HepG2 (cell line): ENCODE results near the gene PLIN4. TPM values are rescaled to one million over a fixed set of nuclear protein-coding genes. Genes with fewer than 3 reads are reported as not detected.
A peak's percentile ranks its signal among the peaks of the same experiment; 100 is the strongest.

Experiments
- BORCS8-MEF2B ChIP-seq: sonication (generic); formaldehyde crosslinking; IDR thresholded peaks from 2 replicates; pipeline ENCODE4 v1.8.0; 2022; ENCODE audit warnings: mild to moderate bottlenecking, missing genetic modification reagents
- DR1 ChIP-seq: sonication (generic); formaldehyde crosslinking; IDR thresholded peaks from 2 replicates; pipeline ENCODE4 v1.8.0; 2021; ENCODE audit warnings: mild to moderate bottlenecking, missing genetic modification reagents, inconsistent platforms
- GATA4 ChIP-seq: sonication (generic); IDR thresholded peaks from 2 replicates; pipeline ENCODE4 v1.6.1; 2016; ENCODE audit warnings: antibody characterized with exemption, low read depth, borderline replicate concordance
- HDAC6 ChIP-seq: fragments of 200-600 bp; sonication (generic); IDR thresholded peaks from 2 replicates; pipeline ENCODE4 v1.7.0; 2017; ENCODE audit warnings: mild to moderate bottlenecking, antibody characterized with exemption, low read length, low read depth
- HIVEP1 ChIP-seq: sonication (generic); formaldehyde crosslinking; IDR thresholded peaks from 2 replicates; pipeline ENCODE4 v1.4.0; 2020; ENCODE audit warnings: mild to moderate bottlenecking, missing genetic modification reagents
- MEIS1 ChIP-seq: sonication (generic); formaldehyde crosslinking; IDR thresholded peaks from 2 replicates; pipeline ENCODE4 v1.9.0; 2021; ENCODE audit warnings: mild to moderate bottlenecking, missing genetic modification reagents, moderate library complexity, borderline replicate concordance
- MIXL1 ChIP-seq: IDR thresholded peaks from 2 replicates; pipeline ENCODE4 v1.6.1; 2016
- NCOA1 ChIP-seq: sonication (generic); formaldehyde crosslinking; IDR thresholded peaks from 2 replicates; pipeline ENCODE4 v1.9.0; 2021; ENCODE audit warnings: missing genetic modification reagents
- PCBP1 ChIP-seq: fragments of 200-400 bp; formaldehyde crosslinking; IDR thresholded peaks from 2 replicates; pipeline ENCODE4 v1.6.1; 2017; ENCODE audit warnings: mild to moderate bottlenecking, low read depth, low read length, borderline replicate concordance
- RBM39 ChIP-seq: fragments of 200-400 bp; formaldehyde crosslinking; IDR thresholded peaks from one replicate; pipeline ENCODE4 v1.6.1; 2018; ENCODE audit warnings: antibody characterized with exemption, mild to moderate bottlenecking, low read depth, low read length; ENCODE audit not compliant: poor library complexity, severe bottlenecking
- RERE ChIP-seq: IDR thresholded peaks from 2 replicates; pipeline ENCODE4 v1.6.1; 2016; ENCODE audit warnings: low read depth, missing genetic modification reagents, missing compliant biosample characterization
- SALL2 ChIP-seq: sonication (generic); formaldehyde crosslinking; IDR thresholded peaks from 2 replicates; pipeline ENCODE4 v1.8.1; 2023; ENCODE audit warnings: mild to moderate bottlenecking, missing genetic modification reagents, inconsistent platforms
- SP140L ChIP-seq: sonication (generic); formaldehyde crosslinking; IDR thresholded peaks from 2 replicates; pipeline ENCODE4 v1.4.0; 2020; ENCODE audit warnings: missing genetic modification reagents, borderline replicate concordance
- SP2 ChIP-seq: sonication (generic); formaldehyde crosslinking; IDR thresholded peaks from 2 replicates; pipeline ENCODE4 v1.5.1; 2020; ENCODE audit warnings: mild to moderate bottlenecking, missing genetic modification reagents
- STAT5B ChIP-seq: sonication (generic); formaldehyde crosslinking; IDR thresholded peaks from 2 replicates; pipeline ENCODE4 v1.4.0; 2020; ENCODE audit warnings: missing genetic modification reagents
- ZMYM3 ChIP-seq: sonication (generic); formaldehyde crosslinking; IDR thresholded peaks from 2 replicates; pipeline ENCODE4 v1.5.1; 2020; ENCODE audit warnings: mild to moderate bottlenecking, missing genetic modification reagents
- ZNF326 ChIP-seq: sonication (generic); formaldehyde crosslinking; IDR thresholded peaks from 2 replicates; pipeline ENCODE4 v1.4.0; 2020; ENCODE audit warnings: missing genetic modification reagents, borderline replicate concordance
- ZNF550 ChIP-seq: sonication (generic); formaldehyde crosslinking; IDR thresholded peaks from 2 replicates; pipeline ENCODE4 v1.4.0; 2020; ENCODE audit warnings: mild to moderate bottlenecking, missing genetic modification reagents, borderline replicate concordance
- ZNF552 ChIP-seq: sonication (generic); formaldehyde crosslinking; IDR thresholded peaks from 2 replicates; pipeline ENCODE4 v1.9.0; 2022; ENCODE audit warnings: missing genetic modification reagents, mild to moderate bottlenecking, borderline replicate concordance
- ZNF670 ChIP-seq: sonication (generic); formaldehyde crosslinking; IDR thresholded peaks from 2 replicates; pipeline ENCODE4 v1.8.0; 2022; ENCODE audit warnings: mild to moderate bottlenecking, missing genetic modification reagents, borderline replicate concordance
- ZSCAN5A ChIP-seq: sonication (generic); formaldehyde crosslinking; IDR thresholded peaks from 2 replicates; pipeline ENCODE4 v1.8.0; 2022; ENCODE audit warnings: mild to moderate bottlenecking, missing genetic modification reagents, borderline replicate concordance
- polyA plus RNA-seq, 8 experiments: library from polyadenylated mRNA; depleted of rRNA in 3 of 8; stranded (reverse) in 7 of 8; unstranded in 1 of 8; fragments of >200 nt; fragmentation: Illumina TruSeq in 4 of 8; extraction: Trizol in 4 of 8; gene quantifications; 2 replicates each; pipeline versions ENCODE4 v1.2.1 to v1.2.3, GENCODE V29; 2011 to 2016; ENCODE audit warnings: low read depth in 4 of 8, missing spikeins in 1 of 8, mixed read lengths in 1 of 8; ENCODE audit not compliant: insufficient read depth in 1 of 8
- total RNA-seq, 5 experiments: library from RNA; depleted of rRNA; stranded (reverse); fragments of >200 nt; fragmentation: Illumina TruSeq; extraction: Trizol; gene quantifications; 2 replicates each; pipeline ENCODE4 v1.2.3, GENCODE V29; 2016; ENCODE audit warnings: low read depth in 1 of 5
- TF ChIP-seq, protein P1 (sequence below): sonication (generic); formaldehyde crosslinking; conservative IDR thresholded peaks from 2 replicates; pipeline ENCODE4 v1.8.1; 2023; ENCODE audit warnings: missing genetic modification reagents

Gene PLIN4
- total and polyA plus RNA-seq, 2 of the 13 experiments (the other 11 are each of a cell fraction or from before 2014, with no cell fraction given) = 1.1 to 1.3 TPM

- no peak for TF ChIP-seq ZSCAN5A (CRISPR knock-in tag)
- no peak for TF ChIP-seq HIVEP1 (CRISPR knock-in tag)
- TF ChIP-seq ZNF670 (CRISPR knock-in tag) = no peak
- TF ChIP-seq SP2 (CRISPR knock-in tag) = no peak
- TF ChIP-seq BORCS8-MEF2B (CRISPR knock-in tag) = peak; percentile 93
- no peak for TF ChIP-seq RBM39
- peak; percentile 66; the same call in 1 of the 2 replicates for TF ChIP-seq ZNF552 (CRISPR knock-in tag)
- no peak for TF ChIP-seq MEIS1 (CRISPR knock-in tag)
- 0 out of 2 replicates have a peak, but pooled peaks have one; percentile 54 for TF ChIP-seq SALL2 (CRISPR knock-in tag)
- no peak for TF ChIP-seq ZNF326 (CRISPR knock-in tag)
- TF ChIP-seq NCOA1 (CRISPR knock-in tag) = no peak
- TF ChIP-seq, protein P1, sequence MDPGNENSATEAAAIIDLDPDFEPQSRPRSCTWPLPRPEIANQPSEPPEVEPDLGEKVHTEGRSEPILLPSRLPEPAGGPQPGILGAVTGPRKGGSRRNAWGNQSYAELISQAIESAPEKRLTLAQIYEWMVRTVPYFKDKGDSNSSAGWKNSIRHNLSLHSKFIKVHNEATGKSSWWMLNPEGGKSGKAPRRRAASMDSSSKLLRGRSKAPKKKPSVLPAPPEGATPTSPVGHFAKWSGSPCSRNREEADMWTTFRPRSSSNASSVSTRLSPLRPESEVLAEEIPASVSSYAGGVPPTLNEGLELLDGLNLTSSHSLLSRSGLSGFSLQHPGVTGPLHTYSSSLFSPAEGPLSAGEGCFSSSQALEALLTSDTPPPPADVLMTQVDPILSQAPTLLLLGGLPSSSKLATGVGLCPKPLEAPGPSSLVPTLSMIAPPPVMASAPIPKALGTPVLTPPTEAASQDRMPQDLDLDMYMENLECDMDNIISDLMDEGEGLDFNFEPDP (CRISPR knock-in tag) = no peak
- TF ChIP-seq ZMYM3 (CRISPR knock-in tag) = peak; percentile 79; the same call in 1 of the 2 replicates
- peak; percentile 70 for TF ChIP-seq MIXL1 (CRISPR knock-in tag)
- TF ChIP-seq RERE = peak; percentile 63; the same call in 1 of the 2 replicates
- TF ChIP-seq ZNF550 (CRISPR knock-in tag) = no peak
- no peak for TF ChIP-seq GATA4
- no peak for TF ChIP-seq HDAC6
- TF ChIP-seq SP140L (CRISPR knock-in tag) = no peak
- 0 out of 2 replicates have a peak, but pooled peaks have one; percentile 38 for TF ChIP-seq DR1 (CRISPR knock-in tag)
- no peak for TF ChIP-seq PCBP1
- no peak for TF ChIP-seq STAT5B (CRISPR knock-in tag)
Observed at GRCh38 chr19:4531562-4532165, 13.4 kb upstream of the PLIN4 start (continued).
